ENCODE data around the gene SRMS. TPM values are rescaled to one million over a fixed set of nuclear protein-coding genes. Genes with fewer than 3 reads are reported as not detected.

SRMS gene
- total and polyA plus RNA-seq, 2 donors (not counting 1 experiment from before 2014, with no cell fraction given) = 0.17 to 0.54 TPM

DNA sequence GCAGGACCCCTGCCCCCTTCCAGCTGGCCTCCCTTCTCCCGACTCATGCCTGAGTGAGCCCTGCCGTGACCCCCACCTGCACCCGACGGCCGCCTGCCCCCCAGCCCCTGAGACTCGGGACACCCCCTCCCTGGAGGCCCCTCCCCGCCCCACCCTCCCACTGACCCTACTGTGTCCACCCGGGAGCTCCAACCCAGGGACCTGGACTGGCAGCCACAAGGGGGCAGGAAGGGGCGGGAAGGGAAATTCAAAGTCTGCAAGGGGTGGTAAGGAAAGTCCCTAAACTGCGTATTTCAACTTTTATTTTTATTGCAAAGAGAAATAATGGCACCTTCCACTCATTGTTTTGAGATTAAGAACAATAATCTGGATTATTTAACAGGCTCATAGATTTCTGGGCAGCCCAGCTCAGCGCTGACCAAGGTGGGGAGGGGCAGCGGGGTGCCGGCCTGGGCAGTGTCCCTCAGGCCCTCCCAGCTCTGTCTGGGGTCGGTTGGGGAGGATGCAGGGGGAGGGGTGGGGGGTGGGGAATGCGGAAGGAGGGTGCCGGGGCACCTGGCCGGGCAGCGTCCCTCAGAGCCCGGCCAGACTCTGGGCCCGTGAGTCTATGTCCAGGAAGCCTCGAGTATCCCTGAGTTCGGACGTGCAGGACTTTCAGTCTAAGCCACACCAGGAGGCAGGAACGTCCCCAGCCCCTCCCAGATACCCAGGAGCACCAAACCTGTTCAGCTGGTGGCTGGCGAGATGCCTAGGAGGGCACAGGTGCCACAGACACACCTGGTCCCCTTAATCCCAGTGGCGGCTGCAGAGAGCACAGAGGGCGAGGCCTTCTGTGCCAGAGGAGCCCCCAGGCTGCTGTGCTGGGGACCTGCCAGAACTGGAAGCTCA lies 9.1 kb downstream of the SRMS start:
- peak; percentile 75 for DNase-seq

More for the DNA sequence above, 9.1 kb downstream of the SRMS start:
- Histone ChIP-seq H3K4me2 (replicated peaks; ENCODE audit: low read depth, low read length, poor library complexity, severe bottlenecking) (peak overlapping the region; percentile 92), H3K27me3 (replicated peaks in 1 of 4; ENCODE audit: control extremely low read depth in 1 of 4, control insufficient read depth in 3 of 4, insufficient read depth in 4 of 4, low read length in 3 of 4) (no peaks in the 10 kb centered on the region), H3K9ac (ENCODE audit: low read length) (peak overlapping the region; percentile 60), H3K79me2 (ENCODE audit: control insufficient read depth, insufficient read depth, low read length) (no peaks in the 10 kb centered on the region), H4K20me1 (ENCODE audit: control insufficient read depth, insufficient read depth, low read length, poor library complexity, severe bottlenecking) (no peaks in the 10 kb centered on the region), H3K27ac (ENCODE audit: low read length in 2 of 2) (peak overlapping the region; percentile 83 to 86), H3K4me3 (ENCODE audit: control extremely low read depth in 1 of 5, extremely low read depth in 1 of 5, insufficient read depth in 1 of 5, low read depth in 2 of 5, low read length in 4 of 5) (peak overlapping the region in 4 of 5 experiments; percentile 55 to 67 (median 58)), H3K4me1 (ENCODE audit: control insufficient read depth in 2 of 2, insufficient read depth in 2 of 2, low read length in 2 of 2) (peaks cover 36 to 53% of the 10 kb centered on the region in 2 donors), H2AFZ (ENCODE audit: insufficient read depth, low read depth, low read length, poor library complexity, severe bottlenecking) (peak overlapping the region; percentile 71), H3K9me3 (ENCODE audit: control extremely low read depth in 1 of 3, control insufficient read depth in 2 of 3, insufficient read depth in 1 of 3, low read length in 2 of 3) (peaks cover 0 to 3% (median 0%) of the 10 kb centered on the region in 3 donors), H3K36me3 (replicated peaks in 1 of 2; ENCODE audit: control extremely low read depth in 1 of 2, control insufficient read depth in 1 of 2, extremely low read depth in 1 of 2, insufficient read depth in 2 of 2, low read length in 1 of 2) (no peaks in the 10 kb centered on the region)
- H3K4me3 Mint-ChIP-seq = peak overlapping the region; percentile 86
- H3K4me1 Mint-ChIP-seq = peaks cover 40% of the 10 kb centered on the region
- peak overlapping the region; percentile 92 for H3K27ac Mint-ChIP-seq
- intact Hi-C loops (cut with micrococcal nuclease) = loop anchor here (1.0 to 5.0 kb wide), 7 partner anchors 14 to 436 kb away; partner anchors contain the start of genes LIME1, RTEL1, SLC2A4RG and UCKL1
- ATAC-seq (ENCODE audit: low read depth) = peak; percentile 3
- 57% methylated on average over 15 of the region's 27 CpGs for WGBS (ENCODE audit: insufficient coverage)
- H3K27me3 Mint-ChIP-seq = no peaks in the 10 kb centered on the region
- POLR2A ChIA-PET = interaction anchor here (0.6 to 2.7 kb wide), 19 partner anchors 13 to 442 kb away, joined by 3 to 42 read pairs (median 6); partner anchors contain the start of genes ARFRP1, PPDPF, PRPF6 and RTEL1
- TF ChIP-seq, protein P1, sequence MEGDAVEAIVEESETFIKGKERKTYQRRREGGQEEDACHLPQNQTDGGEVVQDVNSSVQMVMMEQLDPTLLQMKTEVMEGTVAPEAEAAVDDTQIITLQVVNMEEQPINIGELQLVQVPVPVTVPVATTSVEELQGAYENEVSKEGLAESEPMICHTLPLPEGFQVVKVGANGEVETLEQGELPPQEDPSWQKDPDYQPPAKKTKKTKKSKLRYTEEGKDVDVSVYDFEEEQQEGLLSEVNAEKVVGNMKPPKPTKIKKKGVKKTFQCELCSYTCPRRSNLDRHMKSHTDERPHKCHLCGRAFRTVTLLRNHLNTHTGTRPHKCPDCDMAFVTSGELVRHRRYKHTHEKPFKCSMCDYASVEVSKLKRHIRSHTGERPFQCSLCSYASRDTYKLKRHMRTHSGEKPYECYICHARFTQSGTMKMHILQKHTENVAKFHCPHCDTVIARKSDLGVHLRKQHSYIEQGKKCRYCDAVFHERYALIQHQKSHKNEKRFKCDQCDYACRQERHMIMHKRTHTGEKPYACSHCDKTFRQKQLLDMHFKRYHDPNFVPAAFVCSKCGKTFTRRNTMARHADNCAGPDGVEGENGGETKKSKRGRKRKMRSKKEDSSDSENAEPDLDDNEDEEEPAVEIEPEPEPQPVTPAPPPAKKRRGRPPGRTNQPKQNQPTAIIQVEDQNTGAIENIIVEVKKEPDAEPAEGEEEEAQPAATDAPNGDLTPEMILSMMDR (IDR thresholded peaks at IDR 0.05) = peak; percentile 64
- TF ChIP-seq EZH2 (IDR thresholded peaks at IDR 0.05; ENCODE audit: borderline replicate concordance, insufficient read depth, low read depth, low read length, poor library complexity, severe bottlenecking) = no peak
- CTCF ChIA-PET = interaction anchor here (0.8 to 4.7 kb wide), 35 partner anchors 8 to 500 kb away, joined by 3 to 30 read pairs (median 6); partner anchors contain the start of genes ARFRP1, FNDC11, HELZ2 and LIME1
- H3K9me3 Mint-ChIP-seq (ENCODE audit: insufficient read depth) = no peaks in the 10 kb centered on the region
